GM19324 (cell line): ENCODE measurements around the gene EIF2A.
"Not testable (repeated sequence)": the region's sequence is repeated elsewhere in the genome, so short reads cannot be mapped to it uniquely, and the experiment has no call there.

Experiments
- ATAC-seq: cut with Tn5 transposase; IDR thresholded peaks from one replicate; pipeline ENCODE4 v1.9.1; 2021; ENCODE audit warnings: mild to moderate bottlenecking, moderate library complexity; ENCODE audit not compliant: unreplicated experiment, low FRiP score

The EIF2A gene

GRCh38 chr3:150546226-150547044 is at the start of gene EIF2A, which contains the start of gene SERP1:
Gene EIF2A (plus strand): TSS chr3:150546787. CDS start chr3:150546803, 16 bp downstream.
Gene SERP1 (minus strand): TSS chr3:150546496. CDS start chr3:150546135, 361 bp downstream.
- peak; percentile 96 for ATAC-seq

- ATAC-seq = no peak
Measured at GRCh38 chr3:150497956-150498355, 48.6 kb upstream of the EIF2A start.

GRCh38 chr3:150500960-150501359 is 45.6 kb upstream of the EIF2A start:
- not testable (repeated sequence) for ATAC-seq

GRCh38 chr3:150503402-150504099 is 43.0 kb upstream of the EIF2A start:
- no peak for ATAC-seq

- no peak for ATAC-seq
Measured at GRCh38 chr3:150504483-150504882, 42.1 kb upstream of the EIF2A start.

GRCh38 chr3:150508401-150508800 is 38.2 kb upstream of the EIF2A start:
- no peak for ATAC-seq

GRCh38 chr3:150509780-150510179 is 36.8 kb upstream of the EIF2A start:
- ATAC-seq = no peak

GRCh38 chr3:150511122-150511821 is 35.3 kb upstream of the EIF2A start:
- no peak for ATAC-seq

GRCh38 chr3:150515210-150515609 is 31.4 kb upstream of the EIF2A start:
- no peak for ATAC-seq

GRCh38 chr3:150519026-150519425 is 27.6 kb upstream of the EIF2A start:
- no peak for ATAC-seq

- no peak for ATAC-seq
Measured at GRCh38 chr3:150520408-150520807, 26.2 kb upstream of the EIF2A start.

GRCh38 chr3:150521463-150521862 is 25.1 kb upstream of the EIF2A start:
- ATAC-seq = no peak

GRCh38 chr3:150523538-150523937 is 23.0 kb upstream of the EIF2A start:
- no peak for ATAC-seq

- ATAC-seq = no peak
Measured at GRCh38 chr3:150527464-150528255, 18.9 kb upstream of the EIF2A start.

GRCh38 chr3:150528354-150528797 is 18.2 kb upstream of the EIF2A start:
- ATAC-seq = no peak

- ATAC-seq = no peak
Measured at GRCh38 chr3:150531775-150532174, 14.8 kb upstream of the EIF2A start.

- ATAC-seq = no peak
Measured at GRCh38 chr3:150535204-150535603, 11.4 kb upstream of the EIF2A start.

GRCh38 chr3:150538324-150539208 is 8.0 kb upstream of the EIF2A start:
- ATAC-seq = no peak

- no peak for ATAC-seq
Measured at GRCh38 chr3:150540297-150540696, 6.3 kb upstream of the EIF2A start.
